GM21360 (cell line): ENCODE results near the gene RAB27B.
"Not testable (repeated sequence)": the region's sequence is repeated elsewhere in the genome, so short reads cannot be mapped to it uniquely, and the experiment has no call there.

Experiments
- ATAC-seq: cut with Tn5 transposase; IDR thresholded peaks from one replicate; pipeline ENCODE4 v1.9.1; 2021; ENCODE audit warnings: mild to moderate bottlenecking, moderate library complexity; ENCODE audit not compliant: unreplicated experiment

The RAB27B gene

GRCh38 chr18:54828281-54828881, at the start of gene RAB27B:
TSS of gene RAB27B (plus strand) at chr18:54828477. CDS start at chr18:54877586, 49,109 bp downstream.
- no peak for ATAC-seq

GRCh38 chr18:54780285-54780861, 47.9 kb upstream of the RAB27B start:
- ATAC-seq: no peak

GRCh38 chr18:54780970-54781369, 47.3 kb upstream of the RAB27B start:
- no peak for ATAC-seq

GRCh38 chr18:54783139-54783538, 45.1 kb upstream of the RAB27B start:
- no peak for ATAC-seq

- ATAC-seq: no peak
These were observed 42.1 kb upstream of the RAB27B start for GRCh38 chr18:54786206-54786605.

GRCh38 chr18:54787121-54787520, 41.2 kb upstream of the RAB27B start:
- ATAC-seq: no peak

- ATAC-seq: no peak
These were observed 40.7 kb upstream of the RAB27B start for GRCh38 chr18:54787616-54788015.

- ATAC-seq: no peak
These were observed 38.2 kb upstream of the RAB27B start for GRCh38 chr18:54790109-54790508.

- ATAC-seq: no peak
These were observed 36.6 kb upstream of the RAB27B start for GRCh38 chr18:54791657-54792056.

- no peak for ATAC-seq
These were observed 36.2 kb upstream of the RAB27B start for GRCh38 chr18:54792079-54792478.

- no peak for ATAC-seq
These were observed 33.5 kb upstream of the RAB27B start for GRCh38 chr18:54794823-54795222.

GRCh38 chr18:54798186-54798585, 30.1 kb upstream of the RAB27B start:
- no peak for ATAC-seq

- ATAC-seq: no peak
These were observed 26.9 kb upstream of the RAB27B start for GRCh38 chr18:54801374-54801773.

GRCh38 chr18:54802178-54802577, 26.1 kb upstream of the RAB27B start:
- no peak for ATAC-seq

- no peak for ATAC-seq
These were observed 25.4 kb upstream of the RAB27B start for GRCh38 chr18:54802686-54803395.

- no peak for ATAC-seq
These were observed 22.5 kb upstream of the RAB27B start for GRCh38 chr18:54805571-54806334.

- ATAC-seq: no peak
These were observed 21.8 kb upstream of the RAB27B start for GRCh38 chr18:54806526-54806925.

GRCh38 chr18:54807303-54807702, 21.0 kb upstream of the RAB27B start:
- no peak for ATAC-seq

GRCh38 chr18:54810662-54811061, 17.6 kb upstream of the RAB27B start:
- not testable (repeated sequence) for ATAC-seq

- no peak for ATAC-seq
These were observed 15.4 kb upstream of the RAB27B start for GRCh38 chr18:54812885-54813284.

GRCh38 chr18:54813305-54813704, 15.0 kb upstream of the RAB27B start:
- no peak for ATAC-seq
